Astrocyte of the hippocampus (primary cell): ENCODE measurements around the gene FIS1.
"Not testable (repeated sequence)": the region's sequence is repeated elsewhere in the genome, so short reads cannot be mapped to it uniquely, and the experiment has no call there.

Experiments
- DNase-seq: peaks from one replicate; pipeline ENCODE4 v3.0.0; 2011; ENCODE audit warnings: low read depth, low spot score

FIS1 gene

DNA sequence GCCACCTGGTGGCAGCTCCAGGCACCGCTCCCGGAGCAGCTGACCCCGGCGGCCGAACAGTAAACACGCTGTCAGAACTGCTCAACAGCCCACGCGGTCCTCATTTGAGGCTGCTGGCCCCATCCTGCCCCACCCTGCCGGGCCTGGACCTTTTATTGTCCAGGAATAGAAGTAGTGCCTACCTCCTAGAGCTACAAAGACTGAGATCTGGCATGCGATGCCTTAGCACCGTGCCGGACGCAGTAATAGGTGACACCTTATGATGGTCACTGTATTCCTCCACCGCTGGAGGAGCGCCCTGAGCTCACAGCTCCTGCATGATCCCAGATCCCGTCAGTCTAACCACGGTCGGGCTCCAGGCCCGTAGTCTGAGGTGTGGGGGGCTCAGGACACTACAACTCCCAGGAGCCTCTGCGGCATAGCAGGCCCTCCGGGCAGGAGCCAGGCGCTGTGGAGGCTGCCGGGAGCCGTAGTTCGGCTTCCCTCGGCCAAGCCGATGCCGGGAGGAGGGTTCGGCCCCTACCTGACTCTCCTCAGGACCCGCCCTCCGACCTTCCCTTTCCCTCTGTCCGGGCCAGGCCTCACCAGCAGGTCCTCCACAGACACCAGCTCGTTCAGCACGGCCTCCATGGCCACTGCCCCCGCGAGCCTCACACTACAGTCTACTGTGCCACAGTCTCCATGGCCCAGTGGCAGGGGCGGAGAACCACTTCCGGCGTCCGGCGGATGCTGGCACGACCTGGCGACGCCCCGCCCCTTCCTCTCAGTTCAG is at the start of gene FIS1:
FIS1 (minus strand) TSS at position 707 of the 772 bp plus-strand sequence; CDS start at position 630, 77 bp downstream.
- DNase-seq = peak; percentile 97

DNA sequence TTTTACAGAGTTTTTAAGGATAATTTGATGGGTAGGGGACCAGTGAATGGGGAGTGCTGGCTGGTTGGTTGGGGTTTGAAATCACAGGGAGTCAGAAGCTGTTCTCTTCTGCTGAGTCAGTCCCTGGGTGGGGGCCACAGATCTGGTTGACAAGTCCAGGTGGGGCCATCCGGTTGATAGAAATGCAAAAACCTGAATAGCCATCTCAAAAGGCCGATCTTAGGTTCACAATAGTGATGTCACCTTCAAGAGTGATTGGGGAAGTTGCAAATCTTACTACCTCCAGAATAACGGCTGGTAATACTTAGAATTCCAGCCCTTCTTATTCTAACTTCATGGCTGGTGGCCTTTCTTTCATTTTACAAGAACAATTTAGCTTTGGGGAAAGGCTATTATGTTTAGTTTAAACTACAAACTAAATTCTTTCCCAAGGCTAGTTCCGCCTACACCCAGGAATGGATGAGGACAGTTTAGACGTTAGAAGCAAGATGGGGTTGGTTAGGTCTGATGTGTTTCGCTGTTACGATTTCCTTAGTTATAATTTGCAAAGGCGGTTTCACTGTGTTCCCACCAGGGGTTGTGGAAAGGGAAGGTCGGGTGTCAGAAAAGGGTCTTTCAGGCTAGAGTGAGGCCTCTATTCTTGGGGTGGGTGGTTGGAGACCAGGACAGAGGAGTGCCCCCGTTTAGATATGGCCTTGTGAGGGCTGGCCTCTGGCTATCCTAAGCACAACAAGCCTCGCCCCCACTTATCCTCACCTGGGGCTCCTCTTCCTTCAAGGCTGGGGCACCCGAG is 49.4 kb upstream of the FIS1 start:
- no peak for DNase-seq

DNA sequence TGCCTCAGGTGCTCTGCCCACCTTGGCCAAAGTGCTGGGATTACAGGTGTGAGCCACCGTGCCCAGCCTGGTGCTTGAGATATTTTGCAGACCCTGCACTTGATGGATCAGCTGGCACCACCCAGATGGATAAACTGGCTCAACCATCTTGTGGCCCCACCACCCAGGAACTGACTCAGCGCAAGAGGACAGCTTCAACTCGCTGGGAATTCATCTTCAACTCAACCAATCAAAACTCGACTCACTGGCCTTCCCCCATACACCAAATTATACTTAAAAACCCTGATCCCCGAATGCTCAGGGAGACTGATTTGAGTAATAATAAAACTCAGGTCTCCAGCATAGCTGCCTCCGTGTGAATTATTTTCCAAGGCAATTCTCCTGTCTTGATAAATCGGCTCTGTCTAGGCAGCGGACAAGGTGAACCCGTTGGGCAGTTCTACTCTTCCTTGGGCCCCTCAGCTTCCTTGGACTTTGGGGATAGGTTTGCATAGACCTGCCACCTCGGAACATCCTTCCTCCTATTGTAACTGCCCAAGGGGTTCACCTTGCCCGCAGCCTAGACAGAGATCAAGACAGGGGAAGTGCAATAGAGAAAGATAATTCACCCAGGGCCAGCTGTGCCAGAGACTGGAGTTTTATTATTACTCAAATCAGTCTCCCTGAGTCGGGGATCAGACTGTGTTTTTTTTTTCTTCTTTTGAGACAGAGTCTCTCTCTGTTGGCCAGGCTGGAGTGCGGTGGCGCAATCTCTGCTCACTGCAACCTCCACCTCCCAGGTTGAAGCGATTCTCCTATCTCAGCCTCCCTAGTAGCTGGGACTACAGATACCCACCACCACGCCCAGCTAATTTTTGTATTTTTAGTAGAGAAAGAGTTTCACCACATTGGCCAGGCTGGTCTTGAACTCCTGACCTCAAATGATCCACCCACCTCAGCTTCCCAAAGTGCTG is 48.5 kb upstream of the FIS1 start:
- DNase-seq = not testable (repeated sequence)

DNA sequence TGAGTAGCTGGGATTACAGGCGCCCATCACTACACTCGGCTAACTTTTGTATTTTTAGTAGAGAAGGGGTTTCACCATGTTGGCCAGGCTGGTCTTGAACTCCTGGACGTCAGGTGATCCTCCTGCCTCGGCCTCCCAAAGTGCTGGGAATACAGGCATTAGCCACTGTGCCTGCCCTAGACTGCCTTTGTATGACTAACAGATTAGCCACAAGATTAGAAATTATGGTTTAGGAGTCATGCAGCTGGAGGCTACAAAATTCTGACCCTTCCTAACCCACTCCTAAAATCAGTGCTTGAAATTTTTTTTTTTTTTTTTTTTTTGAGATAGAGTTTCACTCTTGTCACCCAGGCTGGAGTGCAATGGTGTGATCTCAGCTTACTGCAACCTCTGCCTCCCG is 47.7 kb upstream of the FIS1 start:
- not testable (repeated sequence) for DNase-seq

DNA sequence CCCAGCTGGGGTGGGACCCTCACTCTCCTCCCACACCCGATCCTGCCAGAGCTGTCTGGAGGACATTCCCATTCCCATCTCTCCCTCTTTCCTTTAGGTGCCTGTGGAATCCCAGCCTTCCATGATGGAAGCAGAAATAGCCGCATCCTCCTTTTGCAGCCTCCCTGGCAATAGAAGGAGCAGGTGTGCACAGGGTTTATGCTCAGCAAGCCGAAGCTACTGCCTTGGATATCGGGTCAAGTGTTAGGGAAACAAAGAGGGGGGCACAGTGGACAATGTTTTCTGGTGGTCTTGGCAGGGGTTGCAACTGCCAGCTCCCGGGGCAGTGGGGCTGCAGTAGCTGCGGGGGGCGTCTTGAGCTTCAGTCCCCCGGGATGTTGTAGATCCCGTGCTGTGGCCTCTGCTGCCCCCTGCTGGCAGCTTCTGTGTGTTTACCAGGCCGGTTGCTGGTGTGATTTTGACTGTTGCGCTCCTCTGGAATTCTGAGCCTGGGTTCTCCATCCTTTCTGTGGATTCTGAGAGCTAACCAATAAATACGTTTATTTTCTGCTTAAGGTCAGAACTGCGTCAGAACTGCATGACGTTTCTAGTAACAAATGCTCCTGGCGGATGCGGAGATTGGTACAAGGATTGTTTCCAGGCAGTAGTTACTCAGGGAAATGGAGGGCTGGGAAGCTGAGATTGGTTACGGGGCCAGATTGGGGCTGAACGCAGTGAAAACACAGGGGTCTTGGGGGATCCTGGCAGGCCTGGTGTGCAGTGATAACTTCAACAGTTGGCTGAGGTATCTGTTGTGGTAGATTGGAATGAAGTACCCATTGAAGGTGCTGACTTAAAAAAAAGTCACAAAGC is 45.5 kb upstream of the FIS1 start:
- DNase-seq = peak; percentile 45

DNA sequence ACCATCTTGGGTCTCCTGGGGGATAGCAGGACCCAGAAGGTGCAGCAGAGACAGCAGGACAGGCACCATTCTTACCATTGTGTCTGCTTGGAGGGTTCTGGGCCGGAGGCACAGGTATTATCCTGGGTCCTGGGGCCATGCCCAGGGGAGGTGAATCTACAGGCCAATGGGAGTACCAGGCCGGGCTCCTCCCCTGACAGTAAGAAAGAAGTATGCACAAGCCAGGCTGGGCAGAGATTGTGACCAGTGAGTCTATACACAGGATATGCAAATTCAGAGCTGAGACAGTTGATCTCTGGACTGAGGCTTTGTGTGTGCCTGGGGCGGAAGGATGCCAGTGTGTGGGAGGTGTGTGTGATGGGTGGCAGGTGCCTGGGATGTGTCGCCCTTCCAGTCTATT is 44.8 kb upstream of the FIS1 start:
- not testable (repeated sequence) for DNase-seq

DNA sequence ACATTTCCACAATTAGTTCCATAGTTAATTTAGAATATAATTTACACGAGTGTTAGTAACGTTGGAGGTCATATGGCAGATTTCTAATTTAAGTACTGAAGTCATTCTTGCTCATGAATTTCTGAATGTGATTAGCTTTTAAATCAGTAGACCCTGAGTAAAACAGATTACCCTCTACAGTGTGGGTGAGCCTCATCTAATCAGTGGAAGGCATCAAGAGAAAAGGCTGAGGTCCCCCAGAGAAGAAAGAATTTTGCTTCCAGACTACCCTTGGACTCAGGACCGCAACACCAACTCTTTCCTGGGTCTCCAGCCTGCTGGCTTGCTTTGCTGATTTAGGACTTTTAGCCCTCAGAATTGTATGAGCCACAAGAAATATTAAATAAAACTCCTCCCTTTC is 43.6 kb upstream of the FIS1 start:
- DNase-seq = no peak

DNA sequence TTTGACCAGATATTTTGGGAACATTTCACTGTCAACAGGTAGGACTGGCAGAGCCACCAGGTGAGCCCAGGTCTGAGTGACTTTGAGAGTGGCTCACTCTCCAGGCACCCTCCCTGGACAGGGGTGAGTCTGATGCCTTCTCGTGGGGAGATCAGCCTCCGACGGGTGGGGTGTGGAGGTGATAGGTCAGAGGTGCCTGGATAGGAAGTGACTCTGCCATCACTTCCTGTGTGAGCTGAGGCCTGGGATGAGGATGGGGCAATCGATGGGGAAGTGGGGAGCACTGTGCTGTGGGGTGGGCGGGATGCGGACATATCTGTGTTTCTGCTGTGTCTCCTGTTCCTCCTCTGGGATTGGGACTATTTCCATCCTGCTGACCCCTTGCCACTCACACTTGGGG is 42.2 kb upstream of the FIS1 start:
- no peak for DNase-seq

DNA sequence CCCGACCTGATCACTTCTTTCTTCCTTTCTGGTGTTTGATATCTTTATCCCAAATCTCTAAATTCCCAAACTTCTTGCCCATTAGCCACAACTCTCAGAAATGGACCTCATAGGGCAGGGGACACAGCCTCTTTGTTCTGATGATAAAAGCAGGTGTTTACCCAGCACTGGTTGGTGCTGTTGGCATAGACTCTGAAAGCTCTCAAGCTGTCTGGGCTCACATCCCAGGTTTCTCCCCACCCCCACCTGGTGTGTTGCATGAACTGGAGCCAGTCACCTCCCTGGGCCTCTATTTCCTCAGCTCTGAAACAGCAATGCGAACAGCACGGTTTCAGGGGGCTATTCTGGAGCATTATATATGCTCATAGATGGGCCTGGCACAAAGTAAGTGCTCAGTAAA is 41.0 kb upstream of the FIS1 start:
- DNase-seq = peak; percentile 48

DNA sequence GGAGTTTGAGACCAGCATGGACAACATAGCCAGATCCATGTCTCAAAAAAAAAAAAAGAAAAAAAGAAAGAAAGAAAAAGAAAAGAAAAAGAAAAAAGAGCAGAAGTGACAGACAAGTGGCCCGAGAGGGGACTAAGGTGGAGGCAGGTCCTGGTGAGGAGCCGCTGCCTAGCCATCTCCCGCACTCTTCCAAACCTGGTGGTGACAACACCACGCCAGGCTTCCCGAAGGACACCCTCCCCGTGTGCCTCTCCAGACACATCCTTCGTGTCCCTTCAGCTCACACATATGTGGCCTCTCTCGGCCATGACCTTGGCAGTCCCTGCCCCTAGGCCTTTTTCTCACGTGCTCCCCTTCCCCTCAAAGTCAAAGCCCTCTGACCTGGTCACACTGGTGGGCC is 40.3 kb upstream of the FIS1 start:
- DNase-seq = no peak

DNA sequence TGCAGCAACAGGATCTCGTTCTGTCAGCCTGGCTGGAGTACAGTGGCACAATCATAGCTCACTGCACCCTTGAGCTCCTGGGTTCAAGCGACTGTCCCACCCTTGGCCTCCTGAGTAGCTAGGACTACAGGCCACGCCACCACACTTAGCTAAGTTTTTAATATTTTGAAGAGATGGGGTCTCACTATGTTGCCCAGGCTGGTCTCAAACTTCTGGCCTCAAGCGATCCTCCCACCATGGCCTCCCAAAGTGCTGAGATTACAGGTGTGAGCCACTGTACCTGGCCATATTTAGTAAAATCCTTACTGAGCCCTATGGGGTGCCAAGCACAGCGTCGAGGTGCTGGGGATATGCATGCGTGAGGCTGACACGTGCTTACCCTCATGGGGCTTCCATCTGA is 36.0 kb upstream of the FIS1 start:
- DNase-seq = not testable (repeated sequence)

DNA sequence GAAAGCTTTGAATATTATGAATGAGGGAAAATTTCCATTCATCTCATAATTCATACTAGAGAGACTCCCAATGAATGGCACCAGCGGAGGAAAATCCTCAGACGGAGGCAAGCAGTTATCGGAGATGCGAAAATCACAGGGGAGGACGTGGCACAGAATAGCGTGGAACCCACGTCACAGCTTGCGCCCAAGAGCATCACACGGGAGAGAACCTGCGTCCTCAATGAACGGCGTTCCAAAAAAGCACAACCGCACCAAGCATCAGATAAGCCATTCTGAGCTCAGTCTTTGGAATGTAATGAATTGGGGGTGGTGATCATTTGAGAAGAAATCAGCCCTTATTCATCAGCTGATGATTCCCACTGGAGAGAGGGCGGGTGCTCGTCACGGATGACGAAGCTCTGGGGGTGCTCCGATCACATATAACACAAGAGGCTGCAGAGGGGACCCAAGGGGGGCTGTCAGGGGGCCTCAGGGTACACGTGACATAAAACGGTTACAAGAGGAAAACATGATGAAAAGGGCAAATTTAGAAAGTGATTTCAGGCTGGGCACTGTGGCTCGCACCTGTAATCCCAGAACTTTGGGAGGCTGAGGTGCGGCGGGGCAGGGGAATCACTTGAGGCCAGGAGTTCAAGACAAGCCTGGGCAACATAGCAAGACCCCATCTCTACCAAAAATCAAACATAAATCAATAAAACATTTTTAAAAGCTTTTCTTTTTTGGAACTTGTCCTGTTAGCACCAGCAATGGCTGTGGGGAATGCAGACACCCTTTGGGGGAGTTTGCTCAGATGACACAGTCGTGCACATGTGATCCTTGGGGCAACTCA is 33.8 kb upstream of the FIS1 start:
- no peak for DNase-seq

DNA sequence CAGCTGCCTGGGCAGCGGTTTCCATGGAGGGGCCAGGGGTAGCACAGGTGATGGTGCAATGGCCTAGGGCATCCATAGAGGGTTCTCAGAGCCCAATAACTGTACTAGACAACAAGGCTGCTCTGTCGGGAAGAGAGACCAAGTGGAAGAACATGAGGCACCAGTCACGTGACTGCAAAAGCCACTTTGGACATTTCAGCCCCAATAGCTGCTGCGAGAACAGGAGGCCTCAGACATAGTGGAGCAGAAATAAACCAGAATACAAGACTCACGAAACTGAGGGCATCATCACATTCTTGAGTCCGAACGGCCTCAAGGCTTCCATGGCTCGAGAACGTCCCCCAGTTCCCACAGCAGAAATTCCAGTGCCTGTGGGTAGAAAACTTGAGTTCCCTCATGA is 32.3 kb upstream of the FIS1 start:
- DNase-seq = no peak

DNA sequence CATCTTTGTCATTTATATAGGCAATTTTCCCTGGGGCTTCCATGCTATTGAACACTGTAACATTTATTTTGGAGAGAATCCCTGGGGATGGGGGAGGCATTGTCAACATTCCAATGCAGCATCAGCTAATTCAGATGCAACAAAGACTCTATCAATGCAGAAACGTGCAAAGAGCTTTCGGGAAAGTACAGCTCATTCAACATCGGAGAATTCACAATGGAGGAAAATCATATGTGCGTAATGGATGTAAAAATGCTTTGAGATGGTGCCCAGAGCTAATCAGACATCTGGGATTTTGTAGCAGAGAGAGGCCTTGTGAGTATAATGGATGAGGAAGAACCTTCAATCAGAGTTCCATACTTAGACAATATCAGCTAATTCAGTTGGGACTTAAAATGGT is 28.3 kb upstream of the FIS1 start:
- peak; percentile 11 for DNase-seq

DNA sequence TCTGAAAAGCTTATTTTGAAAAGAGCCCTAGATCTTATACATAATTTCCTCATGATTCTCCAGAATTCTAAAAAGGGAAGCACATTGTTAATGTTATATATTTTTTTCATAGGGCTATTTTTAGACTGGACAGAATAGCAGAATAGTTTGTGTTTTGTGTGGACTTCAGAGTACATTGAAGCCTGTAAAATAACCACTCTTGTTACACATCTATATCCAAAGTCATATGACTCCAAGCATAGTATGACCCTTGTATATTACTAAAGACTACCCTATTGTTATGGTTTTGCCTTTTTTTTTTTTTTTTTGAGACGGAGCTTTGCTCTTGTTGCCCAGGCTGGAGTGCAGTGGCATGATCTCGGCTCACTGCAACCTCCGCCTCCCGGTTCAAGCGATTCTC is 26.1 kb upstream of the FIS1 start:
- no peak for DNase-seq

DNA sequence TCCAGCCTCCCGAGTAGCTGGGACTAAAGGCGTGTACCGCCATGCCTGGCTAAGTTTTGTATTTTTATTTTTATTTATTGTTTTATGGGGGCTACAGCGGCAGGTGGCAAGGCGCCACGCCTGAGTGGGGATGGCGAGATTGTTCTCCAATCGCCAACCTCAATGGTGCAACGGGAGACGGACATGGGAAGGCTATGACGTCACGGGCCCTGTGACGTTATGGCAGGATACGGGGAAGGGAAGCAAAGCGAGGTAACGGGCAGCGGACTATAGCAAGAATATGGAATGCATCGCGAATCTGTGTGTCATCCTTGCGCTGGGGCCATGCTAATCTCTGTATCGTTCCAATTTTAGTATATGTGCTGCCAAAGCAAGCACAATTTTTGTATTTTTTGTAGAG is 24.8 kb upstream of the FIS1 start:
- no peak for DNase-seq

DNA sequence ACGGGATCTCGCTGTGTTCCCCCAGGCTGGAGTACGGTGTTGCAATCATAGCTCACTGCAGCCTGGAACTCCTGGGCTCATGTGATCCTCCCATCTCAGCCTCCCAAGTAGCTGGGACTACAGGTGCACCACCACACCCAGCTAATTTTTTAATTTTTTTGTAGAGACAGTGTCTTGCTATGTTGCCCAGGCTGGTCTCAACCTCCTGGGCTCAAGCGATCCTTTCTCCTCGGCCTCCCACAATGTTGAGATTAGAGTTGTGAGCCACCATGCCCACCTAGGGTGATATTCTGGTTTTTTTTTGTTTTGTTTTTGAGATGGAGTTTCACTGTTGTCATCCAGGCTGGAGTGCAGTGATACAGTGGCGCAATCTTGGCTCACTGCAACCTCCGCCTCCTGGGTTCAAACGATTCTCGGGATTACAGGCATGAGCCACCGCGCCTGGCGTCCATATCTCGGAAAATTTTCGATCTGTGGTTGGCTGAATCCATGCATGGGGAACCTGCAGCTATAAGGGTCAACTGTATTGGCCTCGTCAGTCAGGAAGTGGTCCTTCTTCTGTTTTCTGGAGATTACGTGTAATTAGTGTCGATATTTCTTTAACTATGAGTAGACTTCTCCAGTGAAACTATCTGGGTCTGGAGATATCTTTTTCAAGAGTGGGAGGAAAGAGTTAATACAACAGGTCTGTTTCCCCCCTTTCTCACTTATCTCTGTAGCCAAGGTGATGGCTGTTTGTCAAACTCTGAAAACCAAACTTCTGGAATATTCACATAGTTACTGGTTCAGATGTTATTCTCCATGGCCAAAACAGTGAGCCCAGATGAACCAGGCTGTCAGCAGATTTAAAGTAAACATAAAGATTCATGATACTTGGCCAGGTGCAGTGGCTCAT is 21.0 kb upstream of the FIS1 start:
- DNase-seq = no peak

DNA sequence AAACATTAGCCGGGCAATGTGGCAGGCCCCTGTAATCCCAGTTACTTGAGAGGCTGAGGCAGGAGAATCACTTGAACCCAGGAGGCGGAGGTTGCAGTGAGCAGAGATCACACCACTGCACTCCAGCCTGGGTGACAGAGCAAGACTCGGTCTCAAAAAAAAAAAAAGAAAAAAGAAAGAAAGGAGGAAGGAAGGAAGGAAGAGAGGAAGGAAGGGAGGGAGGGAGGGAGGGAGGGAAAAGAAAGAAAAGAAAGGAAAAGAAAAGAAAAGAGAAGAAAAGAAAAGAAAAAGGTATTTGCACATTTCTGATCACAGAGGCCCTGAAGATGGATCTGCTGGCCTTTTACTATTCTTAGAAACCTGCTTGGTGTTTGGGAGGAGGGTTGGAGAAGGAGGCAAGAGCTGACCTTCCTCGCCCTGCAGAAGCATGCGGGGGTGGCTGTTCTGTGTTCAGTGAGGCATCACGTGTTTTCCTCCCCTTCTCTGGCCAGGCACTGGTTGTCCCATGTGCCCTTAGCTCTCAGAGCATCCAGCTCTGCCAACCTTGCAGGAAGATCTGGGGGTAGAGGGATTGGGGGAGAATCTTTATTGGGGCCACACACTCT is 19.3 kb upstream of the FIS1 start:
- not testable (repeated sequence) for DNase-seq
